Activated CD8-positive, alpha-beta memory T cell treated with anti-CD3 and anti-CD28 coated beads, Interleukin-2, amount 50 U/mL, for 48 hours (primary cell): Measurements from ENCODE around the gene PPP1R3C.

Experiments used
- DNase-seq: peaks from one replicate; pipeline ENCODE4 v3.0.0-alpha.2; 2020

The PPP1R3C gene

GRCh38 chr10:91598211-91598977 is 34.5 kb downstream of the PPP1R3C start:
- DNase-seq, result no peak

- no peak for DNase-seq
Measured at GRCh38 chr10:91597197-91597881, 35.5 kb downstream of the PPP1R3C start.

- no peak for DNase-seq
Measured at GRCh38 chr10:91596825-91597196, 36.1 kb downstream of the PPP1R3C start.

GRCh38 chr10:91593834-91594233 is 39.0 kb downstream of the PPP1R3C start:
- no peak for DNase-seq

GRCh38 chr10:91593366-91593765 is 39.5 kb downstream of the PPP1R3C start:
- no peak for DNase-seq

- DNase-seq, result no peak
Measured at GRCh38 chr10:91592266-91592975, 40.5 kb downstream of the PPP1R3C start.

- no peak for DNase-seq
Measured at GRCh38 chr10:91591797-91592174, 41.1 kb downstream of the PPP1R3C start.

GRCh38 chr10:91590904-91591796 is 41.7 kb downstream of the PPP1R3C start:
- DNase-seq, result no peak

- no peak for DNase-seq
Measured at GRCh38 chr10:91590142-91590903, 42.5 kb downstream of the PPP1R3C start.

- DNase-seq, result no peak
Measured at GRCh38 chr10:91589658-91590035, 43.2 kb downstream of the PPP1R3C start.

- DNase-seq, result no peak
Measured at GRCh38 chr10:91589015-91589657, 43.7 kb downstream of the PPP1R3C start.

GRCh38 chr10:91587710-91588638 is 44.9 kb downstream of the PPP1R3C start:
- DNase-seq, result no peak

GRCh38 chr10:91582153-91582554 is 50.7 kb downstream of the PPP1R3C start:
- DNase-seq, result no peak

GRCh38 chr10:91579329-91579985 is 53.4 kb downstream of the PPP1R3C start:
- DNase-seq, result no peak
